Esophagus muscularis mucosa (tissue), 4 donors: ENCODE results near the gene ZSWIM4. TPM values are rescaled to one million over a fixed set of nuclear protein-coding genes. Genes with fewer than 3 reads are reported as not detected.

Experiments used
- DNase-seq: peaks from one replicate; pipeline ENCODE4 v3.0.0-alpha.2; 2017; ENCODE audit errors: extremely low spot score
- H3K27ac ChIP-seq, 4 donors: fragments of 200-600 bp; sonication (generic); replicated peaks in 1 of 4; 1 replicate in 3 of 4; 2 replicates in 1 of 4; pipeline ENCODE4 v1.5.1; 2016 to 2019; ENCODE audit warnings: mild to moderate bottlenecking in 1 of 4
- H3K27me3 ChIP-seq, 4 donors: fragments of 200-600 bp; sonication (generic); one replicate each; pipeline versions ENCODE4 v1.5.1 to v1.6.0; 2016 to 2019
- H3K36me3 ChIP-seq, 4 donors: fragments of 200-600 bp; sonication (generic); one replicate each; pipeline ENCODE4 v1.5.1; 2016 to 2019
- H3K4me1 ChIP-seq, 4 donors: fragments of 200-600 bp; sonication (generic); one replicate each; pipeline ENCODE4 v1.5.1; 2016 to 2019
- H3K4me3 ChIP-seq, 4 donors: fragments of 200-600 bp; sonication (generic); 1 replicate in 2 of 4; 2 replicates in 2 of 4; pipeline ENCODE4 v1.5.1; 2016 to 2019; ENCODE audit warnings: mild to moderate bottlenecking in 4 of 4, moderate library complexity in 1 of 4
- H3K9me3 ChIP-seq, 4 donors: fragments of 200-600 bp; sonication (generic); 1 replicate in 3 of 4; 2 replicates in 1 of 4; pipeline ENCODE4 v1.5.1; 2016 to 2019
- EP300 ChIP-seq: sonication (generic); formaldehyde crosslinking; IDR thresholded peaks from one replicate; pipeline ENCODE4 v1.6.1; 2017; ENCODE audit warnings: antibody characterized with exemption
- POLR2A ChIP-seq: fragments of 450-650 bp; IDR thresholded peaks from one replicate; pipeline ENCODE4 v1.6.1; 2017; ENCODE audit warnings: antibody characterized with exemption, moderate library complexity, mild to moderate bottlenecking, low read depth
- POLR2AphosphoS5 ChIP-seq, 2 donors: sonication (generic); formaldehyde crosslinking; IDR thresholded peaks; one replicate each; pipeline ENCODE4 v1.6.1; 2017; ENCODE audit warnings: antibody characterized with exemption in 2 of 2
- WGBS: methylation state at CpG from one replicate; pipeline ENCODE4 v1.1.5; 2018; 5-methylcytosine and 5-hydroxymethylcytosine counted together
- intact Hi-C: fragments of 100-400 bp; cut with DNase I; formaldehyde crosslinking; loops from one replicate; pipeline ENCODE4 v1.15.1; 2023
- total RNA-seq, 4 donors: library from RNA; depleted of rRNA; stranded (reverse); fragments of >200 nt; gene quantifications; one replicate each; pipeline versions ENCODE4 v1.1.0 to v1.2.1, GENCODE V29; 2016
- TF ChIP-seq, protein P1 (sequence below), 3 experiments: fragments of 200-600 bp in 2 of 3; fragments of 450-650 bp in 1 of 3; sonication (generic) in 2 of 3; IDR thresholded peaks; one replicate each; pipeline ENCODE4 v1.5.1; 2017 to 2019; ENCODE audit warnings: antibody characterized with exemption in 3 of 3, mild to moderate bottlenecking in 2 of 3, moderate library complexity in 1 of 3

Gene ZSWIM4
- total RNA-seq, 4 donors from 2014 or later: 5.3 to 11.6 (median 7.8) TPM

- DNase-seq: no peak
- Histone ChIP-seq H3K36me3 (no peaks in the 10 kb centered on the region), H3K27ac (no peak overlapping the region), H3K9me3 (no peaks in the 10 kb centered on the region), H3K4me3 (no peak overlapping the region), H3K4me1 (peaks cover 24 to 43% (median 39%) of the 10 kb centered on the region in 4 donors), H3K27me3 (no peaks in the 10 kb centered on the region)
- TF ChIP-seq, protein P1, sequence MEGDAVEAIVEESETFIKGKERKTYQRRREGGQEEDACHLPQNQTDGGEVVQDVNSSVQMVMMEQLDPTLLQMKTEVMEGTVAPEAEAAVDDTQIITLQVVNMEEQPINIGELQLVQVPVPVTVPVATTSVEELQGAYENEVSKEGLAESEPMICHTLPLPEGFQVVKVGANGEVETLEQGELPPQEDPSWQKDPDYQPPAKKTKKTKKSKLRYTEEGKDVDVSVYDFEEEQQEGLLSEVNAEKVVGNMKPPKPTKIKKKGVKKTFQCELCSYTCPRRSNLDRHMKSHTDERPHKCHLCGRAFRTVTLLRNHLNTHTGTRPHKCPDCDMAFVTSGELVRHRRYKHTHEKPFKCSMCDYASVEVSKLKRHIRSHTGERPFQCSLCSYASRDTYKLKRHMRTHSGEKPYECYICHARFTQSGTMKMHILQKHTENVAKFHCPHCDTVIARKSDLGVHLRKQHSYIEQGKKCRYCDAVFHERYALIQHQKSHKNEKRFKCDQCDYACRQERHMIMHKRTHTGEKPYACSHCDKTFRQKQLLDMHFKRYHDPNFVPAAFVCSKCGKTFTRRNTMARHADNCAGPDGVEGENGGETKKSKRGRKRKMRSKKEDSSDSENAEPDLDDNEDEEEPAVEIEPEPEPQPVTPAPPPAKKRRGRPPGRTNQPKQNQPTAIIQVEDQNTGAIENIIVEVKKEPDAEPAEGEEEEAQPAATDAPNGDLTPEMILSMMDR (IDR thresholded peaks at IDR 0.05): no peak
- no peak for TF ChIP-seq POLR2AphosphoS5 (IDR thresholded peaks at IDR 0.05)
- TF ChIP-seq EP300: no peak
- no peak for TF ChIP-seq POLR2A
- WGBS: 81% methylated on average over 2 of the region's 2 CpGs
- intact Hi-C loops: no loop called here
Measured at GRCh38 chr19:13856497-13856896, 61.3 kb downstream of the ZSWIM4 start.

- Histone ChIP-seq H3K4me3 (no peak overlapping the region), H3K4me1 (peaks cover 13 to 35% (median 33%) of the 10 kb centered on the region in 4 donors), H3K27me3 (no peaks in the 10 kb centered on the region), H3K9me3 (no peaks in the 10 kb centered on the region), H3K36me3 (no peaks in the 10 kb centered on the region), H3K27ac (peak overlapping the region in 3 of 4 donors; percentile 37 to 66 (median 45))
- intact Hi-C loops: no loop called here
- peak; percentile 75 for DNase-seq
- TF ChIP-seq, protein P1 (IDR thresholded peaks at IDR 0.05): peak in 1 of 3 experiments; percentile 16
- no peak for TF ChIP-seq POLR2A
- TF ChIP-seq POLR2AphosphoS5 (IDR thresholded peaks at IDR 0.05): peak; percentile 40 to 41
- WGBS: 90% methylated on average over 3 of the region's 3 CpGs
Measured at GRCh38 chr19:13859361-13859880, 64.2 kb downstream of the ZSWIM4 start.

GRCh38 chr19:13860679-13861391 lies 65.6 kb downstream of the ZSWIM4 start:
- H3K4me3 ChIP-seq: peak overlapping the region in 2 of 4 donors; percentile 51 to 53
- WGBS: 75% methylated on average over 13 of the region's 13 CpGs
- DNase-seq: no peak

GRCh38 chr19:13861392-13861713 lies 66.1 kb downstream of the ZSWIM4 start:
- H3K27me3 ChIP-seq: no peaks in the 10 kb centered on the region
- H3K36me3 ChIP-seq: no peaks in the 10 kb centered on the region
- WGBS: 27% methylated on average over 5 of the region's 11 CpGs
- peak overlapping the region; percentile 85 to 97 (median 92) for H3K27ac ChIP-seq
- peak; percentile 90 for DNase-seq
- no peaks in the 10 kb centered on the region for H3K9me3 ChIP-seq
- peaks cover 23 to 52% (median 46%) of the 10 kb centered on the region in 4 donors for H3K4me1 ChIP-seq
- H3K4me3 ChIP-seq: peak overlapping the region; percentile 51 to 60 (median 54)
- no peak for TF ChIP-seq POLR2AphosphoS5 (IDR thresholded peaks at IDR 0.05)
- TF ChIP-seq, protein P1 (IDR thresholded peaks at IDR 0.05): no peak
- TF ChIP-seq EP300: no peak
- TF ChIP-seq POLR2A: no peak
- intact Hi-C loops: loop anchor here (5.0 kb wide), 1 partner anchor 264 kb away; no protein-coding TSS in a partner anchor

More at GRCh38 chr19:13860679-13861391, 65.6 kb downstream of the ZSWIM4 start:
- no peaks in the 10 kb centered on the region for H3K27me3 ChIP-seq
- no peaks in the 10 kb centered on the region for H3K9me3 ChIP-seq
- TF ChIP-seq POLR2A: no peak
- TF ChIP-seq POLR2AphosphoS5 (IDR thresholded peaks at IDR 0.05): no peak
- no peak for TF ChIP-seq EP300
- TF ChIP-seq, protein P1 (IDR thresholded peaks at IDR 0.05): no peak
- peaks cover 18 to 47% (median 41%) of the 10 kb centered on the region in 4 donors for H3K4me1 ChIP-seq
- intact Hi-C loops: loop anchor here (5.0 kb wide), 1 partner anchor 264 kb away; no protein-coding TSS in a partner anchor
- H3K27ac ChIP-seq: peak overlapping the region; percentile 85 to 97 (median 92)
- H3K36me3 ChIP-seq: no peaks in the 10 kb centered on the region
